Stimulated activated CD4-positive, alpha-beta T cell treated with anti-CD3 and anti-CD28 coated beads, Interleukin-4, amount 100 ng/mL, for 4 hours (primary cell): ENCODE data around the gene PSD4.

Experiments
- DNase-seq, 2 experiments: peaks; one replicate each; pipeline ENCODE4 v3.0.0-alpha.2; 2020

The PSD4 gene

DNA sequence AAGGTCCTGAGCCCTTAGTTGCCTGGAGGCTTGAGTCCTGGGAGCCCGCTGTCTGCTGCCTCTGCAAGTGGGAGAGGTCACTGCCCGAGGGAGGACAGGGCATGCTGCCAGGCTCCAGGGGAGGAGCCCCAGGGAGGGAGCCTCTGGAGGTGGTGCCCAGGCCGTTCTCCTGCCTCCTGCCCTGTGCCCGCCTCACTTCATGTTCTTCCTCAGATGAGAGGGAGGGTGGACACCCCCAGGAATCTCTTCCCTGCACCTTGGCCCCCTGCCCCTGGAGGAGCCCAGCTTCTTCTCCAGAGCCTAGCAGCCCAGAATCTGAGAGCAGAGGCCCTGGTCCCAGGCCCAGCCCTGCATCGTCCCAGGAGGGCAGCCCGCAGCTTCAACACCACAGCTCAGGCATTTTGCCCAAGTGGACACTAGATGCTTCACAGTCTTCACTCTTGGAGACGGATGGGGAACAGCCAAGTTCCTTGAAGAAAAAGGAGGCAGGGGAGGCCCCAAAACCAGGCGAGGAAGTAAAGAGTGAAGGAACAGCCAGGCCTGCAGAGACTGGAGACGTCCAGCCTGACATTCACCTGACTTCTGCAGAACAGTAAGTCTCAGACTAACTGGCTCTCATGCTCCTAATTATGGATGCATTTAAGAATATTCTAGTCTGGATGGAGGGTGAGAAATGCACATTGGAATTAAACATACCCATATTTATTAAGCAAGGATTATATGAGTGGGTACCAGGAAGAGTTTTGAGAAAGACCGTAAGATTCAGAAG is 12.1 kb downstream of the PSD4 start:
- DNase-seq = no peak

DNA sequence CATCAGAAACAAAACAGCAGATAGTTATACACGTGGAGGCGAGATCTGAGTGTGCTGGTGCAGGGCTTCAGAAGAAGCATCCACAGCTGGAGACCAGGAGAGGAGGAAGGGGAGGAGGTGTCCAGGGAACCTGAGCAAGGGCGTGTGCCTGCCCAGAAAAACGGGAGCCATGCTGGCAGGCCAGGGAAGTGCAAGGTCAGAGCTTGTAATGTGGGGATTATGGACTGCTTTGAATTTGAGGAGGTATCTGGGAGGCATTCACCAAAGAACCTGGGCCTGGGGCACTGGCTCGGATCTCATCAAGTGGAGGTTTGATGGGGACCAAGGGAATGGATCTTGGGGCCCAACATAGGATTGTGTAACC is 12.6 kb downstream of the PSD4 start:
- DNase-seq = no peak

DNA sequence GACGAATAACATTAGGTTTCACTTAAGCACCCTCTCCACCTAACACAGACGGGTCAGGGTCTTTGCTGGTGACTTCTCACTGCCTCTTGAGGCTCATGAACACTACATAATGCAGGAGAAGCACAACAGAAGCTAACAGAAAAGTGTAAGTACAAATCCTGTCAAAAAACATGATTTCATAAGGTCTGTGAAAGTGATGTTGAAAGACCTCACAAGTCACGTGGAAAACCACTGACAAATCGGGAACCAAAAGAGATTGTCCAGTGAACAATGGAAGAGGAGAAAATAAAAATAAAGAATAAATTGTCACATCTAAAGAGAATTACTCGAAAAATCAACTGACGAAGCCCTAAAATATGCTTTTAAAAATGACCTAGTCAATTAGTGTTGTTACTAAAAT is 14.0 kb downstream of the PSD4 start:
- no peak for DNase-seq

DNA sequence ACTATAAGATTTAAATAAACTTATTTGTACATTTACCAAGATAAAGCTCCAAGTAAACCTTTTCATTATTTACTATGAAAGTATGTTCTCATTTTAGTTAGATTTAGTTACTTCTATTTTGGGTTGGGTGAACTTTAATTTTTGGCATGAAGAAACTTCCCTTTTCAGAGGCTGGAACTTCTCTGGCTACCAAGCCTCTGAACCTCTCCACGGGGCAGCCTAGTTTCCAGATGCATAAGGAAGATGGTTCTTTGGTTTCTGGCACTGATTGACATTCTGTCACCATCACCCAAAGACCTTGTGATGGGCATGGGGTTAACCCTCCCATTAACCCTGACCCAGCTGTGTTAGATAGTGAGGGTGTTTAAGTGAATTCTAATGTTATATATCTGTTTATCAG is 17.1 kb downstream of the PSD4 start:
- no peak for DNase-seq

DNA sequence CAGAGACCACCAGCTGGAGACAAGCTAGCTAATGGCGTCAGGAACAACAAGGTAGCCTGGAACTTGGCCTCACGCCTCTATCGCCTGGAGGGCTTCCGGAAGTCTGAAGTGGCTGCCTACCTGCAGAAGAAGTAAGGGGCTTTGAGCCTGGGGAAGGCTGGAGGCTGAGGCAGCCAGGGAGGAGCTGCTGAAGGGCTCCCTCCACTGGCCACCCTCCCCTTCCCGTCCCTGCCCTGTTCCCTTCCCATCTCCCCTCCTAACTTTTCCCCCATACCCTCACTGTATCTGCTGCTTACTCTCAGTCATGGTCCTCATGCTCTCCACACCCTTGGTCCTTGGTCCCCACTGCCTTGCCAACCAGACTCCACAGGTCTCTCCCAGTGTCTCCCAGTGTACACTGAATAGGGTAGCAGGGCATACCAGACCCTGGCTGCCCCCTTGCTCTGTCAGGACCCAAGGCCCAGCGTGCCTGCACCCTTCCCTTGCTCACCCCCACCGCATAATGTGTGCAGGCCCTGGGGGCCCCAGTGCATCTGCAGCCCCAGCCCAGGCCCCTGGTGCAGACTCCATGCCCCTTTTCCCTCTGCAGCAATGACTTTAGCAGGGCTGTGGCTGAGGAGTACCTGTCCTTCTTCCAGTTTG is 18.8 kb downstream of the PSD4 start:
- DNase-seq = no peak

DNA sequence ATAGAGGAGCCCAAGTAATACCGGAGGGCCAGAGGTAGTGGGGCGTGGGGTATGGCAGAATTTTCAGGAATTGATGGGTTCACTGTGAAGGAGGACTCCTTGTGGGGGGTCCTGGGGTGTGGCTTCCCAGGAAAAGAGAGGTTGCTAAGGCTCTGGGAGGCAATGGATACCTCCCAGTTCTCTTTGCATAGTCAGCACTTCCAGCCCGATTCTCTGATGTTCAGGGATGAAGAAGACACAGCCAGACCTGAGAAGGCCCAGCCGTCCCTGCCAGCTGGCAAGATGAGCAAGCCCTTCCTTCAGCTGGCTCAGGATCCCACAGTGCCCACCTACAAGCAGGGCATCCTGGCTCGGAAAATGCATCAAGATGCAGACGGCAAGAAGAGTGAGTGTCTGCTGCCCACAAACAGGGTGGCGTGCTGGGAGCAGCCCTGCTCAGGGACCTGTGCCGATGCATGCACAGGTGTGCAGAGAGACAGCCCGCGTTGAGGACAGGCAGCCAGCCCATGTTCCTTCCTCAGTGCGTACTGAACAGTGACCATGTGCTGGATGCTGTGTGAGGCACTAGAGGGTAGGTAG is 22.2 kb downstream of the PSD4 start:
- DNase-seq = no peak

DNA sequence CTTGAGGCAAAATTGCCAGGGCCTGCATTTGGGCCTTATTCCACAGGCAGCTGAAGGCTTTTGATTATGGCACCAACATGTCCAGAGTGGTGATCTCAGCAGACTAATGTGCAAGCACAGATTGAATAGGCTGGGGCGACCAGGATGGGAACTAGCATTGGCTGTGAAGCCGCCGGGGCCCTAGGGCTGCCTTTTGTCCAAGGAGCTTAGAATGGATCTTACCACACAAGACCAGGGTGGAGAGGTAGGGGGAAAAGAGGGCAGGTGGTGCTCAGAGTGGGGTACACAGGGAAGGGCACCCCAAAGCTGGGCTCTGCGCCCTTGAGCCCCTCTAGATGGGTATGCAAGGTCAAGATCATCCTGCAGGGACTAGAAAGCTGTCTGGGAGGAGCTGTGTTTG is 23.1 kb downstream of the PSD4 start:
- no peak for DNase-seq

DNA sequence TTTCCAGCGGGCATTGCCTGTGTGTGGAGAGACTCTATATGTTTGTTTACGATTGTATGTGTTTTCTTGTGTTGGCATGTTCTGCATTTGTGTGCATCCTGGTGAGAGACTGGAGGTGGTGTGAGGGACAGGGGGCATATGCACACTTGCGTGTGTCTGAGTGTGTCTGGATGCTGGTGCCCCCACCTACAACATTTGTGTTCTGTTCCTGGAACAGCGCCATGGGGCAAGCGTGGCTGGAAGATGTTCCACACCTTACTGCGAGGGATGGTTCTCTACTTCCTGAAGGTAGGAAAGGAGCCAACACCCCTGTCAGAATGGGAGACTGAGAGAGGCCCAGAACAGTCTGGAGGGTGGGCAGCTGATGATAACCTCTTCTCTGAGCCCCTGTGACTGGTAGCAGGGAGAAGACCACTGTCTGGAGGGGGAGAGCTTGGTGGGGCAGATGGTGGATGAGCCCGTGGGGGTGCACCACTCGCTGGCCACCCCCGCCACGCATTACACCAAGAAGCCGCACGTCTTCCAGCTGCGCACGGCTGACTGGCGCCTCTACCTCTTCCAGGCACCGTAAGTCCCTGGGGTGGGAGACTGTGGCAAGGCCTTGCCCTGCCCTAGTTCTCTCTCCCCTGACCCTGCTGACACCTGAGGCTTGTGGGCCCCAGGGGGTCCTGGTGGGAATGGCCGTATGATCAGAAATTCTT is 23.7 kb downstream of the PSD4 start:
- DNase-seq = no peak

DNA sequence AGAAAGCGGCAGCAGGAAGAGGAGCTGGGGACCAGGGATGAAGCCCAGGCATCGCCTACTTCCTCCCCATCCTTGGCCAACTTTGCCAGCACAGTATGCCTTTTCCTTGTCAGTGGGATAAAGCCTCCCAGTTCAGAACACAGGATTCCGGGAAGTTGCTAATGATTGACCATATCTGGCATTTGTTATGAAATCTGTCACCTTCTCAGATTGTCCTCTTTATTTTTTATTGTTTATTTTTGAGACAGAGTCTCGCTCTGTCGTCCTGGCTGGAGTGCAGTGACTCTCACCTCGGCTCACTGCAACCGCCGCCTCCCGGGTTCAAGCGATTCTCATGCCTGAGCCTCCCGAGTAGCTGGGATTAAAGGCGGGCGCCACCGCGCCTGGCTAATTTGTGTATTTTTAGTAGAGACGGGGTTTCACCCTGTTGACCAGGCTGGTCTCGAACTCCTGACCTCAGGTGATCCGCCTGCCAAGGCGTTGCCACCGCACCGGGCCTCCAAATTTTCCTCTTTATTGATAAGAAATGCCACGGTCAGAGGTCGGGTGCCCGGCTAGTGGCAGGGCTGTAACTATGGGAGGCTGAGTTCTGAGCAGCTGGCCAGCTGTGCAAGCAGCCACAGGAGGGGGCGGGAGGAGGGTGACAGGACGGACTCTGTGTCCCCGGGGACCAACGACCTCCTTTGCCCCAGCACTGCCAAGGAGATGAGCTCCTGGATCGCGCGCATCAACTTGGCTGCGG is 24.4 kb downstream of the PSD4 start:
- no peak for DNase-seq

DNA sequence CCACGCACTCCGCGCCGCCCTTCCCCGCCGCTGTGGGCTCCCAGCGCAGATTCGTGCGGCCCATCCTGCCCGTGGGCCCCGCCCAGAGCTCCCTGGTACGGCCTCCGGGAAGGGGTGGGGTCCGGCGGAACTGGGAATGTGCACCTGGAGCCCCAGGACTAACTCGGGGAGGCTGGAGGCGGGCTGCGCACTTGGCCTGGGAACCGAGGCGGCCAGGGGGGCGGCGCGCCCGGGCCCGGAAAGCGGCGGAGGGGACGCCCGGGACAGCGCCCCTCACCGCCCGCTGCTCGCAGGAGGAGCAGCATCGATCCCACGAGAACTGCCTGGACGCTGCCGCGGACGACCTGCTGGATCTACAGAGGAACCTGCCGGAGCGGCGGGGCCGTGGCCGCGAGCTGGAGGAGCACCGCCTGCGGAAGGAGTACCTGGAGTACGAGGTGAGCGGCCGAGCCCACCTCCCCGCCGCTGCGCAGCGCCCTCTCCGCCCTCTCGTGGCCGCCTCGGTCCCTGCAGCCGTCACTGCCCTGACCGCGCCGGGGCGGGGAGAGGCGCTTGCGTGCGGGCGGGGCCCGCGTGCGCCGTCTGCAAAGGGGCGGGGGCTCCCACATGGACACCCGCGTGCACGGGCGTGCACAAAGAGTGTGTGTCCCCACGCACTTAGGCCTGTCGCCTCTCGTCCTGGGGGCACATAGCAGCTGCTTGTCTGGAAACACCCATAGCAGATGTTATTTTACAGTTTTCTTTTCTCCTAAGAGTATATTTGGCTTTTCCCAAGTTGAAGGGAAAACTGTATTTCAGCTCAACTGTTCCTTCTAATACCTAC is 25.2 kb downstream of the PSD4 start:
- DNase-seq = peak; percentile 80 to 86

DNA sequence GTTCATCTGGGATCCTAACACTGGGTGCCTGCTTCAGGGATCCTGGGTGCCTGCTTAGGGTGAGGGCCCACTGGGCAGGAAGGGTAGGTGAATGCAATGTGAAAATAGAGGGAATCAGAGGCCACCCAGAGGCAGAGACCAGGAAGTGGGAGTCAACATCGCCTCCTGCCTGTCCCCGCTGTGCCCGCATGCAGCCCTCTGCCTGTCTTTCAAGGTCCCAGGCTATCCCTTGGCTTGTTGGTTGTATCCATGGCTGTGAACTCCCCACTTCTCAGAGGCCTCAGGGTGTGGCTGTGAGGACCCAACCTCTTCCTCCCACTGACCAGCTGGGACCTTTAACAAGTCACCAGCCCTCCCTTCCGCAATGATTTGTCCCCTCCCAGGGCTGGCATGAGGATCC is 26.5 kb downstream of the PSD4 start:
- no peak for DNase-seq

DNA sequence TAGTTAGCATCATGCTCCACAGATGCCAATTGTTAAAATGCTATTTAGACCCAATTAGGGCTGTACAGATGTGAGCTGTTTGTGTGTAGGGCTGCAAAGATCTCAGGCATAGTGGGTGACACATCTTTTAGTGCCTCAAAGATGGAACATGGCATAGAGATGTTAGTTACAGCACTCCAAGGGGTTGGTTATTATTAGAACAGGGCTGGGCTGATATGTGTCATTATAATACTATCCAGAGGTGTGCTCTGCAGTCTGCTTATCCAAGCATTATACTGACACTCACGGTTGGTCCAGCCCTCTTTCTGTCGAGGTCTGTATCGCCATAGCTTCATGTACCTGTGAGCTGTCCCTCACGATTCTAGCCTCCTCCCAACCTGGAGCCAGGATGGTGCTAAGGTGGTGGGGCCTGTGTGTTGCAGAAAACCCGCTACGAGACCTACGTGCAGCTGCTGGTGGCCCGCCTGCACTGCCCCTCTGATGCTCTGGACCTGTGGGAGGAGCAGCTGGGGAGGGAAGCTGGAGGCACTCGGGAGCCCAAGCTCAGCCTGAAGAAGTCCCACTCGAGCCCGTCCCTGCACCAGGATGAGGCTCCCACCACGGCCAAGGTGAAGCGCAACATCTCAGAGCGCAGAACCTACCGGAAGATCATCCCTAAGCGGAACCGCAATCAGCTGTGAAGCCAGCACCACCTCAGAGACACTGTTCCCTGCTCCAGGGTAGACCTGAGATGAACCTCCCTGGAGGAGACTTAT is 27.1 kb downstream of the PSD4 start:
- no peak for DNase-seq

DNA sequence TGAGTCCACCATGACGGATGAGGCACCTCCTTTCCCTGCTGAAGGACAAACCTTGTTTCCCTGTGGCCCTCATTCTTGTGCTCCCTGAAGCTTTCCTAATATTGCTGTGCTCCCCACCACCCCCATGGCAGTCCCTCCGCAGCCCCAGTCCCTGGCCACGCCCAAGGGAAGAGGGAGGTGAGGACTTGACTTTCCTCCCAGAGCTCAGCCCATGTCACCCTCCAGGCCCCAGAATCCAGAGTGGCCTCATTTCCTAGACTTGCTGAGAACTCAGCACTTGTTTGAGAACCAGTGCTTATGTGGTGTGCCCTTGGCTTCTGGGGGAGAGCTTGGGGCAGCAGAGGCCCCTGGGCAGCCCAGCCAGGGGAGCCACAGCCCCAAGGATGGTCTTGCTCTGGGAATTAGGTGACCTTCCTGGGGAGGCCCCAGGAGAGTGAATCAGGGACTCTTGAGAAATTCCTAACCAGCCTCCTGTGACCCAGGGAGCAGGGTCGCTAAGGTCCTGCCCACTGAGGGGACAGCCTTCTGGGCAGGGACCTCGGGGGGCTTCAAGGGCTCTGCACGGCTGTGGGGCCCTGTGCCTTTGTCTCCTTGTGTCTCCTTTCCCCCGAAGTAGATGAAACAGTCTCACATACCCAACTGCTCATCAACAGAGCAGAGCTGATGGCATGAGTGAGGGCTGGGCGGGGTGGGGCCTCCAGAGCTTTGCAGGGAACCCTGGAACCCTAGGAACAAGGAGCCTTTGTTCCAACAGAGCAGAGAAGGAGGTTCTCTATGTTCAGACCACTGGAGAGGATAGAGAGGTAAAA is 27.9 kb downstream of the PSD4 start:
- no peak for DNase-seq

DNA sequence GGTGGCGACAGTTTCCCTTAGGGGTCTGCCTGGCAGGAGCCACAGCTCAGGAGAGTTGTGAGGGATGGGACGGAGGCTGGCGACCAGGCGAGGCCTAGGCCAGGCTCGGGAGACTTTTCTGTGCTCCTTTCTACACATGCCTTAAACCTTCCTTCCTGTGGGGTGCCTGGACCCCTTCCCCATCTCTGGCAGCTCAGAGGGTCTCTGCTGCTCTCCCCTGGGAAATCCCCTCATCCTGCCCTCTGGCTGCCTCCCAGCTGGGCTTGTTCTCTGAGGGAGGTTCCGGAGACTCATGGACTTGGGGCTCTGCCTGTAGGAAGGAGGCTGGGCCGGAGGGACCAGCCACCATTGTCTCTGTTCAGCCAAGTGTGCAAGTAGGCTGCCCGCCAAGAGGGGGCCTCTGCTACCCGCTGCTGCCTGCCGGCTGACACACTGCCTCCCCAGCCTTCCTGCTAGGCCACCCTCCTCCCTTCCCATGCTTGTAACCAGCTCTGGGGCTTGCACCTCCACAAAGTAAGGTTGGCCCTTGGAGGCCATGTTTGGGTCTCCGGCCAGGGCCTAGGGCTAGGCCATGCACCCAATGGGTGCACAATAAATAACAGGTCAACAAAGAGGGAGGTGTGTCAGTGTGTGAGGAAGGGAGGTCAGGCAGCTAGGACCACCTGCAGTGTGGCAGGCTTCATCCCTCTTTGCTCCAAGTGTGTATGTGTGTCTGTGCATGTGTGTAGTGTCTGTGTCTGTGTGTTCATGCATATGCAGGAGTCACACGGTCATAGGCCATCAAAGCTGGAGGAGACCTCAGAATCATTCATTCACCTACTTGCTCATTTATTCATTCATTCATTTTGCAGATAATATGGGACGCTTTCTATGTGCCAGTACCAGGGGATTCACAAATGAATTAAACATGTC is 28.8 kb downstream of the PSD4 start:
- no peak for DNase-seq

DNA sequence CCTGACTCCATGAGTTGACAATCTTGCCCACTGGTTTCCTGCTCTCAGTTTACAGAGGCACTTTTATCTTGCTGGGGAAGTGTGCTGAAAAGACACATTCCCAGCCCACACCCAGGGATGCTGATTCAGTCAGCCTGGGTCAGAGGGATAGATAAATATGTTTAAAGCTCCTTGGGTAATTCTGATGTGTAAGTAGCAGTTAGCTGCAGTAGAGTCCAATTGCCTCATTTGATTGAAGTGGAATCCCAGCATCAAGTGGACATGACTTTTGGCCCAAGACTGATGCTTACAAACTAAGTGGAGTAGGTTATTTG is 29.4 kb downstream of the PSD4 start:
- no peak for DNase-seq

DNA sequence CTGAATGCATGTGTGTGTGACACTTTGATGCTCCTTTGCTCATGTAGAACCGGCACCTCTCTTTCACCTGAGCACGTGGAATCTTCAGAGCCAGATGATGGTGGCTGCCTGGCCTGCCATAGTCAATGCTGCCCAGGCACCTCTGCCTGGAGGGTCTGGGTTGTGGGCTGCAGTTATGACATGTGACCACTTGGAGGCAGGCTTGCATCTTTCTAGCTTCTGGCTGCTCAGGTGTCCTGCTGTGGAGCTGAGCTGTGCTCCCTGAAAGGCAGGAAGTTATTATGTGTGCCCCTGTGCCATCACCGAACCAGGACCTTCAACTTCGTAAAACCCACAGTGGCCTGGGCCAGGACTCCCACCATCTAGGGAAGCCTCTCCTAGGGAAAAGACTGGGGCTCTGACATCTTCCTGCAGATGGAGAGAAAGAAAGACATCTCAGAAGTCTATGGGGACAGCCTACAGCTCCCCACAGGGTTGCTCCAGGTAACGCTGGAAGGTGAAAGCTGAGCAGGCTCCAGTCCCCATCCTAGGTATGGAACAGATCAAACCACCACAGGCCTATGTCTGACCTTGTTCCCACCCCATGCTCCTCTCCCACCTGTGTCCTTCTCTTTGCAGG is 30.2 kb downstream of the PSD4 start:
- DNase-seq = peak; percentile 64 to 74

DNA sequence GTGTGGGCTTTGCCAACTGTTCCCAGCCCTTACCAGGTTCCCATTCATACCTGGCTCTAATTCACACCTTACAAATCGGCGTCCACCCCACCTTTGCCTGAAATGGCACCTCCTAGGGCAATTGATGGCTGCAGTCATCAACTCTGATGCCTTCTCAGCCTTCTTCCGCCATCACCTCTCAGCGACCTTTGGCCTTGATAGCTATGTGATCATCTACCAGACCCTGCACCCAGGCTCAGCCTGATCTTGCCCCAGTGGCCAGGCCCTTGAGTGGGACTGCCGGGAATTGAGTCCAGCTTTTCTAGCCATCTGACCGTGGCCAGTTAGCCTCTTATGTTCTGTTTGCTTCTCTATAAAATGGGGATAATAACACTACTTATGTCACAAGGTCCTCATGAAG is 32.5 kb downstream of the PSD4 start:
- no peak for DNase-seq

DNA sequence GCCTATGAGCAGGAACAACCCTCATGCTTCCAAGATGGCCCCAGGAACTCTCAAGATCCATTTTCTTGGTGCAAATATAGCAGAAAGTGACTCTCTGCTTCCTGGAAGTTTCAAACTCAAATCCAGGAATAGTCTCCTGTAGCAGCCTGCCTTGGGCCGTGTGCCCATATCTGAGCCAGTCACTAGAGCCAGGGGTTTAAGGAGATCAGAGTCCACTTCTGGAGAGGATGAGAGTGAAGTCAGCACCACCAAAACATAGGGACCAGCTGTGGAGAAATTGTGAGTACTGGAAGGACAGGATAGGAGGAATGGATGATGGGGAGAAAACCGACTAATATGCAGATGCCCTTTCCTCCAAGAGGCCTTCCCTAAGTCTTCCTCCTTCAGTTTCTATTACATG is 33.2 kb downstream of the PSD4 start:
- DNase-seq = no peak

DNA sequence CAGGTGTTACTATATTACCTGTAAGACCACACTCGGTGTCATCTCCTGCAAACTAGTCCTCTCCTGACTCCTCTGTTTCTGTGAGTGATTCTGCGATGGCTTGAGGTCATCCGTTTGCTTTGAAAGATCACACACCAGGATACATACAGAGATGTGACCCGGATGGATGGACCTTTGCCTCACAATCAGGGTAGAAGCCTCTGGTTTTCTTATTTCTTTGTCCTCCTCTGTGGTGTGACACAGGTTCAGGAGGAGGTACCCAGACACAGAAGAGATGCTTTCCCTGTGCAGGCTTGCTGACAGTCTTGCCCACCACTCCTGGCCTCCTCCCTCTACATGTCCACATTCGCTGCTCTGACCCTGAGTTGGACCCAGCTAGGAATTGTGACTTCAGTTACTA is 34.6 kb downstream of the PSD4 start:
- DNase-seq = no peak
